ENCODE data around the gene PARP11.

Gene PARP11

GRCh38 chr12:3768911-3769447, 104.2 kb downstream of the PARP11 start:
- no peak for TF ChIP-seq CTCF (IDR thresholded peaks at IDR 0.05; ENCODE audit: low read depth, low read length, missing control alignments)
- no peak overlapping the region for H3K4me3 ChIP-seq (replicated peaks; ENCODE audit: low read depth, low read length)
- no peak for DNase-seq (ENCODE audit: extremely low read depth, low read depth)

GRCh38 chr12:3761116-3761735, 112.0 kb downstream of the PARP11 start:
- no peak overlapping the region for H3K4me3 ChIP-seq (replicated peaks; ENCODE audit: low read depth, low read length)
- DNase-seq (ENCODE audit: extremely low read depth, low read depth): no peak
- no peak for TF ChIP-seq CTCF (IDR thresholded peaks at IDR 0.05; ENCODE audit: low read depth, low read length, missing control alignments)

DNA sequence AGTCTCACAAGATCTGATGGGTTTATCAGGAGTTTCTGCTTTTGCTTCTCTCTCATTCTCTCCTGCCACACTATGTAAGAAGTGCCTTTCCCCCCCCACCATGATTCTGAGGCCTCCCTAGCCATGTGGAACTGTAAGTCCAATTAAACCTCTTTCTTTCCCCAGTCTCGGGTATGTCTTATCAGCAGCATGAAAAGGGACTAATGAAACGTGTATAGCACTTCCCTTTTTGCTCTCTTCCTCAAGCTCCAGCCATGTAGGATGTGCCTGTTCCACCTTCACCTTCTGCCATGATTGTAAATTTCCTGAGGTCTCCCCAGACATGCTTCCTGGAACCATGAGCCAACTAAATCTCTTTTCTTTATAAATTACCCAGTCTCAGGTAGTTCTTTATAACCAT, 113.3 kb downstream of the PARP11 start:
- DNase-seq (ENCODE audit: extremely low read depth, low read depth): no peak
- no peak for TF ChIP-seq CTCF (IDR thresholded peaks at IDR 0.05; ENCODE audit: low read depth, low read length, missing control alignments)

More for the DNA sequence above, 113.3 kb downstream of the PARP11 start:
- H3K4me3 ChIP-seq (replicated peaks; ENCODE audit: low read depth, low read length): no peak overlapping the region

All from HFF-Myc (cell line).